ENCODE measurements around the gene LYVE1.

- TF ChIP-seq POLR2AphosphoS5 (IDR thresholded peaks at IDR 0.05; ENCODE audit: low read depth, low read length) (no peak), CTCF (IDR thresholded peaks at IDR 0.05) (no peak), SIN3A (IDR thresholded peaks at IDR 0.05; ENCODE audit: borderline replicate concordance, insufficient read depth, low read depth, low read length) (no peak), REST (IDR thresholded peaks at IDR 0.05; ENCODE audit: insufficient read depth in 1 of 2, low read depth in 2 of 2, low read length in 1 of 2) (no peak)
Observed at GRCh38 chr11:10524471-10524870, 44.0 kb downstream of the LYVE1 start.
